Fibroblast of the aortic adventitia (primary cell): ENCODE data around the gene BNC2. TPM values are rescaled to one million over a fixed set of nuclear protein-coding genes. Genes with fewer than 3 reads are reported as not detected.

Experiments
- DNase-seq: peaks from one replicate; pipeline ENCODE4 v3.0.0-alpha.2; 2010; ENCODE audit warnings: low read depth
- H3K4me3 ChIP-seq: 2 replicates; pipeline ENCODE4 v1.5.1; 2011; ENCODE audit warnings: low read depth, mild to moderate bottlenecking, control low read depth, low read length, moderate library complexity
- total RNA-seq: library from RNA; depleted of rRNA; stranded (reverse); fragments of >200 nt; gene quantifications from 2 replicates; pipeline ENCODE4 v1.2.3, GENCODE V29; 2012; ENCODE audit warnings: low replicate concordance
- TF ChIP-seq, protein P1 (sequence below): IDR thresholded peaks from 2 replicates; pipeline ENCODE4 v1.5.1; 2011; ENCODE audit warnings: mild to moderate bottlenecking, low read length, control low read depth, inconsistent platforms; ENCODE audit not compliant: insufficient read depth

The BNC2 gene
- total RNA-seq, 1 donor, result 53.3 TPM

DNA sequence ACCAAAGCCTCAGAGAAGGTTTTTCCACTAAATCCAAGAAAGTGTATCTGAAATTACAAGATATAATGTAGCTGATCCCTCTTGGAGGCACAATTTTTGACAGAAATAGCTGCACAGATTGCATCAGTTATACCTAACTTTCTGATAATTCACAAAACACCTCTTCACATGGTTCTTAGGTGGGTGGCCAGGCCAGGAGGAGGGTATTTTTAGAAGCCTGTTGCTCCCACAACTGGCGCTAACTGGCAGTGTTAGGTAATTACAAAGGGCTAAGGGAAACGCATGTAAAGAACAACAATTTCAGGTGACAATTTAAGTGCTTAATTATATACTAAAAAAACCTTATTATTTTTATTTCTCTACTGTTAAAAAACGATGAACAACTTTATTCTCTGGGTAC is 247.9 kb downstream of the BNC2 start:
- no peak overlapping the region for H3K4me3 ChIP-seq
- DNase-seq, result no peak
- TF ChIP-seq, protein P1, sequence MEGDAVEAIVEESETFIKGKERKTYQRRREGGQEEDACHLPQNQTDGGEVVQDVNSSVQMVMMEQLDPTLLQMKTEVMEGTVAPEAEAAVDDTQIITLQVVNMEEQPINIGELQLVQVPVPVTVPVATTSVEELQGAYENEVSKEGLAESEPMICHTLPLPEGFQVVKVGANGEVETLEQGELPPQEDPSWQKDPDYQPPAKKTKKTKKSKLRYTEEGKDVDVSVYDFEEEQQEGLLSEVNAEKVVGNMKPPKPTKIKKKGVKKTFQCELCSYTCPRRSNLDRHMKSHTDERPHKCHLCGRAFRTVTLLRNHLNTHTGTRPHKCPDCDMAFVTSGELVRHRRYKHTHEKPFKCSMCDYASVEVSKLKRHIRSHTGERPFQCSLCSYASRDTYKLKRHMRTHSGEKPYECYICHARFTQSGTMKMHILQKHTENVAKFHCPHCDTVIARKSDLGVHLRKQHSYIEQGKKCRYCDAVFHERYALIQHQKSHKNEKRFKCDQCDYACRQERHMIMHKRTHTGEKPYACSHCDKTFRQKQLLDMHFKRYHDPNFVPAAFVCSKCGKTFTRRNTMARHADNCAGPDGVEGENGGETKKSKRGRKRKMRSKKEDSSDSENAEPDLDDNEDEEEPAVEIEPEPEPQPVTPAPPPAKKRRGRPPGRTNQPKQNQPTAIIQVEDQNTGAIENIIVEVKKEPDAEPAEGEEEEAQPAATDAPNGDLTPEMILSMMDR, result no peak

DNA sequence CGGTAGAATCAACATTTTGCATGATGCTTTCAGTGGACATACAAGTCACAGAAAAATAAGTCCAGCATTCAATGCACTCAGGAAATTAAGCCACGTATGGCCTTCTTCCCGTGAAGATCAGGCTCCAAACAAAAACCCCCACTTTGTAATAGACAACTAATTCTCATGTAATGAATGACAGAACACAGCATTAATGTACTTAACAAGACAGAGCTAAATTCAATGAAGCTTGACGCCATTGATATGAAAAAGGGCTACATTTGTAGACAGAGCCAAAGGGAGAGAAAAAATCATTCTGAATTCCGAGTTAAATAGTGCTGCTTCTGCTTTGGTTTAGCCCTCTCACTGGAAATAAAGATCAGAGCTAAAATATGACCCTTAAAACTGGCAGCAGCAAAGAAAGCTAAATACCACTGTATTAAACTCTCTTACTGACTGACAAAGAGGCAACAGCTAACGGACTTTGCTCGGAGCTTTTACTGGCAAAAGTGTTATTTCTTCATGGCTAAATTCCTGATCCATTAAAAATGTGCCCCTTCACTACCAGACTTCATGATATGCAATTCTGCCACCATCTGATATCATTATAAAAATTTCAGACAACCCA is 250.5 kb downstream of the BNC2 start:
- peak; percentile 29 for DNase-seq
- H3K4me3 ChIP-seq, result no peak overlapping the region
- TF ChIP-seq, protein P1, result no peak

DNA sequence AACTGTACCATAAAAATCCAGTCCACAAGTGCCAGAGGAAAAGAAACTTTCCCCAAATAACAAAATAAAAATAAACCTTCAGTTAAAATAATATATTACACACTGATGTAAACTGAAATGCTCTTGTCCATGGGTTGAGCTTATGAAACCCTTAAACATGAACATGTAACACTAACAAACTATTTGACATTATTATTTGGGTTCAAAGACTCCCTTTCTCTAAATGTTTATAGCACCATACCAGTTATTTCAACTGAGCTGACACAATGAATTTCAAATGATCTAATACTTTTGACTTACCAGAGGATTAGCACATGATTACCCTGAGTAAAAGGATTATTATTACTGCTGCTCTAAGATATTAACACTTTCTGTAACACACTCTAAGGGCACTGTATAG is 251.1 kb downstream of the BNC2 start:
- TF ChIP-seq, protein P1, result no peak
- H3K4me3 ChIP-seq, result no peak overlapping the region
- DNase-seq, result peak; percentile 34

DNA sequence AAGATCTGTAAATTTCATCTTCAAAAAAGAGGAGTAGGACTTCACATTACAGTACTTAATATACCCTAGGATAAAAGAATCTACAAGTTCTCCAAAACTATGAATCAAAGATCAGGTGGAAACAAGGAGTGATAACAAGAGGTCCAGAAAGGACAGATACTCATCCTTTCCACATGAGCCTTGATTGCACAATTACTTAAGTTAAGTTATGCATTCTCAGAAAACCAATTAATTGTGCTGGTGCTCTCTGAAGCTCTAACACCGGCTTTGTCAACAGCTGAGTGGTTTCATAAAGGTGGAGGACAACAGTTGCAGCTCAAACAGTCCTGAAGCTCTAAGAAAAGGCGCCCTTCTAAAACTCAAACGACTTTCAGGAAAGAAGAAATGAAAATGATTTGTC is 251.9 kb downstream of the BNC2 start:
- no peak for DNase-seq
- TF ChIP-seq, protein P1, result no peak
- no peak overlapping the region for H3K4me3 ChIP-seq

DNA sequence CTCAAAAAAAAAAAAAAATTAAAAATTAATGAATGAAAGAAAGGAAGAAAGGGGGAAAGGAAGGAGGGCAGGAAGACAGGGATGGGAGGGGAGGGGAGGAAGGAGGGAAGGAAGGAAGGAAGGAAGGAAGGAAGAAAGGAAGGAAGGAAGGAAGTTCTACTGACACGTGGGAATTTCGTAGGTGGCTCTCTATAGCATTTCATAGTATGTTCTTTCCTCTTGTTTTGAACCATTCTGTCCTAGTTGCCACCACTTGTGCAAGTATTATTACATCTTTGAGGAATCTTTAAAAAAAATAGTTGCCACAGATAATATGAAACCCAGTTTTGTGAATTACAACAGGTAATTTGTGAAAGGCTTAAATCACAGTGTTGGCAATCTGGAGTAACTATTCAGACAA is 253.8 kb downstream of the BNC2 start:
- TF ChIP-seq, protein P1, result no peak
- no peak for DNase-seq

DNA sequence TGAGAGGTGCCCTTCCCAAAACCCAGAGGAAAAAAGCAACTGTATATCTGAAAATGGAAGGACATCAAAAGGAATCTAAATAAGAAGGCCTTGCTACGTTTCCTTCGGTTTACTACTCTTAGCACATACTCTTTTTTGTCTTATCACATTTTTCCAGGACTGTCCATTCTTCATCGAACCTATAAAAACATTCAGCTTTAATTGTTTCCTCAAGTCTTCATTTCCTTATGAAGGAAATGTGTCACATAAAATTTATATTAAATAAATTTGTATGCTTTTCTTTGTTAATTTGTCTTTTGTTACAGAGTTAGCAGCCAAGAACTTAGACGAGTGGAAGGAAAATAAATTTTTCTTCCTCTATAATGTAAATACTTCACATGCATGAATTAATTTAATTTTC is 255.0 kb downstream of the BNC2 start:
- DNase-seq, result no peak
- TF ChIP-seq, protein P1, result no peak
- no peak overlapping the region for H3K4me3 ChIP-seq

More for the DNA sequence above, 253.8 kb downstream of the BNC2 start:
- H3K4me3 ChIP-seq, result no peak overlapping the region

DNA sequence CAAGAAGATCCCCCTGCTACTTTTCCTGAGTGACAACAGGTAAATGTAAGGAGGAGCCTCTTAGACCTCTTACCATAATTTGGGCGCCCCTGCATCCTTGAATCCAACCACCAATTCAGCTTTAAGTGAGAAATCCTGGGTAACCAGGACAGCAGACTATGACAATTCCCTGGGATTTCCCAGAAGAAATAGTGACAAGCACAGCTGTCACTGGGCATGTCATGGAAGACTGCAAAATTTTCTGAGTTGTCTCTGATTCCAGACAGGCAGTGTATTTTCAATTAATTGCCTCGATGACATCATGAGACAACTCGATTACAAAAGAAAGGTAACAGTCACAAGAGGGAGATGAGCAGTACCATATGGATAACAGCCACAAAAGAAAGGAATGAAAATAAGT is 256.9 kb downstream of the BNC2 start:
- no peak for DNase-seq
- H3K4me3 ChIP-seq, result no peak overlapping the region
- TF ChIP-seq, protein P1, result no peak
